D721Med (cell line): ENCODE measurements around the gene MAP1LC3B.

Source experiments
- DNase-seq: peaks from one replicate; pipeline ENCODE4 v3.0.0; 2011; ENCODE audit warnings: low spot score; ENCODE audit not compliant: insufficient read length
- FAIRE-seq: peaks from 2 replicates; lab custom pipeline; 2011; peaks lifted over from hg19 to GRCh38; lab: Jason Lieb, UNC
- TF ChIP-seq, protein P1 (sequence below): IDR thresholded peaks from 2 replicates; pipeline ENCODE4 v1.5.1; 2012; ENCODE audit warnings: mild to moderate bottlenecking, control low read depth; ENCODE audit not compliant: insufficient read depth; ENCODE audit errors: missing control alignments

MAP1LC3B gene

DNA sequence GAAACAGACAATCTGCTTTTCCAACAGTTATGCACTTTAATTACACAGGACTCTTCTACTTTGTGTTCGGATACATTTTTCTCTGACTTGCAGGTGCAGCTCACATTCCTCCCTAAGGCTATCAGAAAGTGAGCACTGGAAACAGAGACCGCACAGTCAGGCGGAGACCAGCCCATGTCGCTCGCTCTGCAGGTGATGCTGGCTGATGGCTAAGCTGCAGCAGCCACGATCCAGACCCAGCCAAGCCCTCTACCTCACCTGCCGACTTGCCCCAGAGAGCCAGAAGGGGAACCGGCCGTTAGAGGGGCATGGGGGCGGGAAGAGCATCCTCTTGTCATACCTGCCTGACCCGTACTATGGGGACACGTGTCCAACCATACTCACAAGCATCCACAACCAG, 33.8 kb downstream of the MAP1LC3B start:
- no peak for DNase-seq
- TF ChIP-seq, protein P1, sequence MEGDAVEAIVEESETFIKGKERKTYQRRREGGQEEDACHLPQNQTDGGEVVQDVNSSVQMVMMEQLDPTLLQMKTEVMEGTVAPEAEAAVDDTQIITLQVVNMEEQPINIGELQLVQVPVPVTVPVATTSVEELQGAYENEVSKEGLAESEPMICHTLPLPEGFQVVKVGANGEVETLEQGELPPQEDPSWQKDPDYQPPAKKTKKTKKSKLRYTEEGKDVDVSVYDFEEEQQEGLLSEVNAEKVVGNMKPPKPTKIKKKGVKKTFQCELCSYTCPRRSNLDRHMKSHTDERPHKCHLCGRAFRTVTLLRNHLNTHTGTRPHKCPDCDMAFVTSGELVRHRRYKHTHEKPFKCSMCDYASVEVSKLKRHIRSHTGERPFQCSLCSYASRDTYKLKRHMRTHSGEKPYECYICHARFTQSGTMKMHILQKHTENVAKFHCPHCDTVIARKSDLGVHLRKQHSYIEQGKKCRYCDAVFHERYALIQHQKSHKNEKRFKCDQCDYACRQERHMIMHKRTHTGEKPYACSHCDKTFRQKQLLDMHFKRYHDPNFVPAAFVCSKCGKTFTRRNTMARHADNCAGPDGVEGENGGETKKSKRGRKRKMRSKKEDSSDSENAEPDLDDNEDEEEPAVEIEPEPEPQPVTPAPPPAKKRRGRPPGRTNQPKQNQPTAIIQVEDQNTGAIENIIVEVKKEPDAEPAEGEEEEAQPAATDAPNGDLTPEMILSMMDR = no peak
- no peak for FAIRE-seq

DNA sequence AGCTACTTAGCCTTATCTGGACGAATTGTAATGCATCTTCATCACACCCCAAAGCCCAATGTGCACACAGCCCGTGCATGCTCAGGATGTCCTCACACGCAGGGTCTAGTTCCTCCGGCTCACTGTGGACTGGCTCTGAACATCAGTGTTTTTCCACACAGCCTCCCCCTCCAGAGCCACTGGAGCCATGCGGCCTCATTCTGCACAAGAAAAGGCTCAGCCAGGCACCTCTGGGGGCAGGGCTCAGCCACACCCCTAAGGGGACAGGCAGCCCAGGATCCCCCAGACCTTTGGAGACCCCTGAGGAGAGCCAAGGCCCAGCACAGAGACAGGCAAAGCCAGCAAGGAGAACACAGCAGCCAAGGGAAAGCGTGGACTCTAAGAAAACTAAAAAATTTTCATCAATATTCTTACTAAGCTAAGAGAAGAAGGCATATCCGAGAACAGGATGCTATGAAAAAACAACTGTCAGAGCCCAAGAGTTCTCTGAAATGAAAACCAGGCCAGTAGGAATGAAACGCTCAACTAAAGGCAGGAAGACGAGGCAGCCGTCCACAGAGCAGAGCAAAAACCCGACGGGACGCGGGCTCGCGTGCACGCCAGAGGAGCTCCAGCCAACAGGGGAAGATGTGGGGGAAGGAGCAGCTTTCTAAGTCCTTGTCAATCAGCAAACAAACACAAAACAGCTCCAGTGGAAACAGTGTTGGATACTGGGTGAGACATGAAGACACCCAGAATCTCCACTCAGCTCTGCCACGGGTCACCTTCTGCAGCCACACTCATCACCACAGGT, 34.5 kb downstream of the MAP1LC3B start:
- FAIRE-seq (no peak), DNase-seq (no peak)
- TF ChIP-seq, protein P1 = no peak

DNA sequence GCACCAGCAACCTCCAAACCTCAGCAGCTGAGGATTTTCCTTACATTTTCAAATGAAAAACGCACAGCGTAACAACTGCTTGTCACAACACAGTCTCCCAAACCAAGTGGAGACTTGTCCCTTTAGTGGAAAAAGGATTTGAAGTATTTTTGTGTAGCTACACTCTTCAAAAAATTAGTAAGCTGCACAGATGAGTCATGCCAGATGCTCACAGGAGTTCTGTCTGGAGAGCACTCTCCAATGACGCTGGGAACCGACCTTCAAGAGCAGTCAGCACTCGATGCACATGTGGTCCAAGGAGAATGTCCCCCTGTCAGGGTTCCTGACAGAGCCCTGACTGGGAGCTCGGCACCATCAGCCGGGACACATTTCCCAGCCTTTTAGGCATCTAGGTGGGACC, 39.8 kb downstream of the MAP1LC3B start:
- TF ChIP-seq, protein P1 = no peak
- DNase-seq = no peak
- FAIRE-seq = no peak

DNA sequence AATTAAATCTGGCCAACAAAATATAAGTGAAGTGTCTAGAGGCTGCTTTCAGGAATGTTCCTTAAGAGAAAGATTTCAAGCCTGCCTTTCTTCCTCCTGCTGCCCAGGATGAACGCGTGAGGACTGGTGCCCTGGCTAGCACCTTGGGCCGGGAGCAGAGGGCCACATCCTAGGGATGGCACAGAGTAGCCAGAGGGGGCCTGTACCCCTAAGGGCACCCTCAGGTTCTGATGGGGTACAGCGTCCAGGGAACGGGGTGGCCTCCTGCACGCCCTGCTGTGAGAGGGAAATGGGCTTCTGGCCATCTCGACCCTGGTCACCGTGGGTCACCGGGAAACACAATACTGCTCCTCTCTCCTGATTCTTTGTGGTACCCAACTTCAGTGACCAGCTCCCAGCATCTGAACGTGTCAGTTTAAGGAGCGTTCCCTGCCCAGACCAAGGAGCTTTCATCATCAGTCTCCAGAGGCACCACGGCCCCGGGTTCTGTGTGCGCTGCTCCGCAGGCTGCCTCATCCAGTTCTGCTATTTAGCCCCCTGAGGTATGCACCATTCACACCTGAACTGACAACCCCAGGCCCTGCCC, 40.3 kb downstream of the MAP1LC3B start:
- TF ChIP-seq, protein P1 = no peak
- FAIRE-seq (no peak), DNase-seq (no peak)

DNA sequence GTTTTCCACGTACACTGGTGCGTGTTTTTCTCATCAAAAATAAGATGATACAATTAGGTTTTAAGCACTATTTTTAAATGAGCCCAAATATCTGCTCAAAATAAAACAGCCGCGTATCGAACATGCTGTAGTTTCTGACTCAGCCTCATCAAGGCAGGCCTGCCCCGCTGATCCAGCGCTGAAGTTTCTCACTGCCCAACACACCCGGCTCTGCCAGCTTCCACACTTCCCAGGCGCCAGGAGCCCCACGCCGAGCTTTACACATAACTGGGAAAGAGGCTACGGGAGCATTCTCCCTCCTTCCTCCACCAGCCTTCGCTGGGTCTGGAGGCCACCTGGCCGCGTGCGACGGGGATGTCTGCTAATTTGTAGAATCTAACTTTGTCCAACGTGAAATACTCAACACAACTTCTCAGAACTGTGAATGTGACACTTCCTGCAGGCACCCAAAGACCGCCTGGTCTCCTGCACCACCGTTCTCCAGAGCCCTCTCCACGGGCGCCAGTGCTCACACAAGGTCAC, 42.1 kb downstream of the MAP1LC3B start:
- TF ChIP-seq, protein P1 = no peak
- FAIRE-seq = no peak
- no peak for DNase-seq

DNA sequence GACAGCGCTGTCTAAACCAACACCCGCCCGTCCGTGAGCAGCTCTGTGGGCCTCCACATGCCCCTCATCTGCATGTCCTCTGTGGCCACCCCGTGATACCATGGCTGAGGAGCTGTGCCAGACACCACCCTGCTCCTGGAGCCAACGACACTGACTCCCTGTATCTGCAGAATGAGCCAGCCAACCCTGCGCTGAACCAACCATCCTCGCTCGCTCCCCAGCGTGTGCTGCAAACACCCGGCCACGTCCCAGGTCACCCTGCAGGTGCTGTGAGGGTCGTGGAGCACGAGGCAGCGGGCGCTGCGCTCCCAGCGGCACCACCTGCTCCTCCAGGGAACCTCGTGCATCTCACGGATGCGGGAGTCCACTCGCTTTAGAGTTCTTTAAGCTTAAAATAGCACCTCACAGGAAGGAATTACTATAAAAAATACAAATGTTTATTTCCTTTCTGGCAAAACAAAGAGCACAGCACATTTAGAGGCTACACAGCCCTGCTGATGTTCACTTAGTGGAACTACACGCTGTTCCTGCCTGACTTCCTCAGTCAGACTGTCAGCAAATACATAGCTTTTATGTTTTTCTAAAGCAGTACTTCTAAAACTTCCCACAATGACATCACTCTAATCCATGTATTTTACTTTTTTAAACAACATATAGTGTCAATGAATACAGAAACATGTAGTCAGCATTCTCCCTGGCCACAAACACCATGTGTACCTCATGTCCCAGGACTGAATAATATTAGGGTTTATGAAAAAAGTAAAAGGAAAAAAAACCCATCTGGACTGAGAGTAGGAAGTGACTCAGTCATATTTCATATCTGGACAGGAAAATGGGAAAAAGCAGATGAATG, 43.5 kb downstream of the MAP1LC3B start:
- FAIRE-seq (no peak), DNase-seq (no peak)
- TF ChIP-seq, protein P1 = no peak
